ENCODE measurements around the gene FBXO31.

DNA sequence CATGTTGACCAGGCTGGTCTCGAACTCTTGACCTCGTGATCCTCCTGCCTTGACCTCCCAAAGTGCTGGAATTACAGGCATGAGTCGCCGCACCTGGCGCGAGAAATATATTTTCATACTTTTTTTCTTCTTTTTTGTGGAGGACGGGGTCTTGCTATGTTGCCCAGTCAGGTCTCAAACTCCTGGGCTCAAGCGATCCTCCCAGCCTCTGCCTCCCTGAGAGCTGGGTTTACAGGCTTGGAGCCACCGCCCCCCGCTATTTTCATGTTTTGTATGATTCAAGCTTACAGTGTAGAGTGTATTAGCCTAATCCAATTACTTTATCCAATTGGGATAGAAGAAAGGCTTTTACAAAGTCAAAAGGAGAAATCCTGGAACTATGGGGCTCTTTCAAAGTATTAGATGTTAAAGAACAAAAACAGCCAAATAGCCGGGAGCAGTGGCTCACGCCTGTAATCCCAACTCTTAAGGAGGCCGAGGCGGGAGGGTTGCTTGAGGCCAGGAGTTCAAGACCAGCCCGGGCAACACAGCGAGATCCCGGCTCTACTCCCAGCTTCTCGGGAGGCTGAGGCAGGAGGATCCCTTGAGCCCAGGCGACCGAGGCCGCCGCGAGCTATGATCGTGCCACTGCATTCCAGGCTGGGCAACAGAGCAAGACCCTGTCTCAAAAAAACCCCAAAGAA is 7.2 kb upstream of the FBXO31 start:
- TF ChIP-seq CTCF (conservative IDR thresholded peaks at IDR 0.05) = no peak
- TF ChIP-seq EZH2 (IDR thresholded peaks at IDR 0.05; ENCODE audit: low read depth) = no peak

All from PC-9 (cell line).